IPS DF 6.9 (cell line): ENCODE data around the gene MCOLN3.
"Not testable (repeated sequence)": the region's sequence is repeated elsewhere in the genome, so short reads cannot be mapped to it uniquely, and the experiment has no call there.

ENCODE experiments used
- DNase-seq: peaks from one replicate; pipeline ENCODE4 v3.0.0-alpha.2; 2013; ENCODE audit warnings: low read depth, low spot score
- H3K27ac ChIP-seq: one replicate; pipeline ENCODE4 v1.5.1; 2013; ENCODE audit warnings: low read length, control low read depth
- H3K27me3 ChIP-seq: 2 replicates; pipeline ENCODE4 v1.6.1; 2013; ENCODE audit warnings: mild to moderate bottlenecking, low read length; ENCODE audit not compliant: control insufficient read depth, insufficient read depth
- H3K36me3 ChIP-seq: 2 replicates; pipeline ENCODE4 v1.6.1; 2013; ENCODE audit warnings: low read length; ENCODE audit not compliant: control insufficient read depth, insufficient read depth
- H3K4me1 ChIP-seq: 2 replicates; pipeline ENCODE4 v1.6.1; 2013; ENCODE audit warnings: low read length; ENCODE audit not compliant: control insufficient read depth, insufficient read depth
- H3K4me3 ChIP-seq: 2 replicates; pipeline ENCODE4 v1.5.1; 2013; ENCODE audit warnings: mild to moderate bottlenecking, low read length
- H3K9me3 ChIP-seq: 2 replicates; pipeline ENCODE4 v1.6.1; 2013; ENCODE audit warnings: low read length, inconsistent platforms; ENCODE audit not compliant: control insufficient read depth, insufficient read depth
- WGBS: extraction: QIAGEN DNeasy Blood & Tissue Kit; methylation state at CpG from one replicate; pipeline ENCODE4 v1.1.7; 2013; ENCODE audit warnings: mixed read lengths, missing lambda C conversion rate; ENCODE audit not compliant: insufficient read length, insufficient coverage; 5-methylcytosine and 5-hydroxymethylcytosine counted together

The MCOLN3 gene

GRCh38 chr1:85022700-85023099, 25.6 kb downstream of the MCOLN3 start:
- H3K4me3 ChIP-seq: no peak overlapping the region
- no peaks in the 10 kb centered on the region for H3K36me3 ChIP-seq
- no peak overlapping the region for H3K27ac ChIP-seq
- no peaks in the 10 kb centered on the region for H3K9me3 ChIP-seq
- DNase-seq: no peak
- no peaks in the 10 kb centered on the region for H3K4me1 ChIP-seq
- H3K27me3 ChIP-seq: no peaks in the 10 kb centered on the region

DNA sequence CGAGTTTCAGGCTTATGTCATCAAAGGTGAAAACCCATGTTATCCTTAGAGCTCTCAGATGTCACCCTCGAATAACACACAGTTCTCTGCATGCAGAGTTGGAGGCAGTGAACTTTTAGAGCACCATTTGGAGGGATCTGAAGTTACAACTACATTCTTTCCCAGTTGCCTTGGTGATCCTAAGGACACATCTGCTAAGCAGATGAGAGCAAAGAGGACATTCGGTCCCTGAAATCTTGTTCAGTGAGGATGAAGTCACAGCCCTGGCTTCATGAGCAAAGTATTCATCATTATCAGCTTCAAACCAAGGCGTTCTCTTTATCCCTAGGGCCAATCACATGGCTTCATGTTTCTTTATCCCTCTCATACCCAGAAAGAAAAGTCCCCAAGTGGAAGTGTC, 28.3 kb downstream of the MCOLN3 start:
- no peak overlapping the region for H3K27ac ChIP-seq
- DNase-seq: no peak
- H3K4me3 ChIP-seq: no peak overlapping the region
- no peaks in the 10 kb centered on the region for H3K36me3 ChIP-seq
- H3K4me1 ChIP-seq: no peaks in the 10 kb centered on the region
- H3K27me3 ChIP-seq: no peaks in the 10 kb centered on the region
- H3K9me3 ChIP-seq: no peaks in the 10 kb centered on the region
- WGBS: no CpG with 5 or more reads among the region's 4 CpGs

GRCh38 chr1:85015826-85016225, 32.5 kb downstream of the MCOLN3 start:
- WGBS: no CpG with 5 or more reads among the region's 1 CpG
- no peaks in the 10 kb centered on the region for H3K9me3 ChIP-seq
- no peaks in the 10 kb centered on the region for H3K36me3 ChIP-seq
- H3K4me1 ChIP-seq: no peaks in the 10 kb centered on the region
- H3K27ac ChIP-seq: no peak overlapping the region
- H3K27me3 ChIP-seq: no peaks in the 10 kb centered on the region
- no peak overlapping the region for H3K4me3 ChIP-seq
- no peak for DNase-seq

DNA sequence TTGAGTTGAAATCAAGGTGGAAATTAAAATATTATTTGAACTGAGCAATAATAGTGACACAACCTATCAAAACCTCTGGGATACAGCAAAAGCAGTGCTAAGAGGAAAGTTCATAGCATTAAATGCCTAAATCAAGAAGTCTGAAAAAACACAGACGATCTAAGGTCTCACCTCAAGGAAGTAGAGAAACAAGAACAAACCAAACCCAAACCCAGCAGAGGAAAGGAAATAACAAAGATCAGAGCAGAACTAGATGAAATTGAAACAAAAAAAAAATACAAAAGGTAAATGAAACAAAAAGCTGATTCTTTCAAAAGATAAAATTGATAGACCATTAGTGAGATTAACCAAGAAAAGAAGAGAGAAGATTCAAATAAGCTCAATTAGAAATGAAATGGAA, 42.7 kb downstream of the MCOLN3 start:
- WGBS: no CpG with 5 or more reads among the region's 1 CpG
- H3K27me3 ChIP-seq, H3K4me3 ChIP-seq, H3K4me1 ChIP-seq, H3K9me3 ChIP-seq, H3K27ac ChIP-seq, DNase-seq, H3K36me3 ChIP-seq: not testable (repeated sequence)

GRCh38 chr1:85001742-85002141, 46.6 kb downstream of the MCOLN3 start:
- Histone ChIP-seq H3K36me3 (no peaks in the 10 kb centered on the region; the same call in 1 of the 2 replicates), H3K4me1 (0 out of 2 replicates have a peak, but pooled peaks cover 3% of the 10 kb centered on the region), H3K27ac (no peak overlapping the region), H3K27me3 (peaks cover 19% of the 10 kb centered on the region), H3K4me3 (no peak overlapping the region), H3K9me3 (no peaks in the 10 kb centered on the region)
- DNase-seq: no peak

DNA sequence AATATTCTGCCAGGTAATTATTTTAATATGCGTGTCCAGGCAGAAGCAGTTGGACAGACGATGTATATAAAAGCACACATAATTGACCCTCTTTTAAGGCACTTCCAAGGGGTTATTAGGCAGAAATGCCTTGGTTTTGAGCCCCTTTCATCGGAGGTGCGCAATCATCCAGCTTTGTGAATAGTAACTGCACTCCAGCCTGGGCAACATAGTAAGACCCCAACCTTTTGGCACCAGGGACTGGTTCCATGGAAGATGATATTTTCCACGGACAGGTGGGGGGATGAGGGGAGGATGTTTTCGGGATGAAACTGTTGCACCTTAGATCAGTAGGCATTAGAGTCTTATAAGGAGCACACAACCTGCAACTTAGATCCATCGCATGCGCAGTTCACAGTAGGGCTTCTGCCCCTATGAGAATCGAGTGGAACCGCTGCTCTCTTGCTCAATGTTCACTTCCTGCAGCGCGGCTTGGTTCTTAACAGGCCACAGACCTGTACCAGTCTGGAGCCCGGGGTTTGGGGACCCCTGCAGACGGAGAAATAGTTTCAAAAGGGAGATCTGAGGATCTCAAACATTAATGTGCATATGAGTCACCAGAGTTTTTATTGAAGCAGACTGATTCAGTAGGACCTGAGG, 49.5 kb downstream of the MCOLN3 start:
- H3K36me3 ChIP-seq: no peaks in the 10 kb centered on the region; the same call in 1 of the 2 replicates
- peaks cover 22% of the 10 kb centered on the region for H3K27me3 ChIP-seq
- no peak overlapping the region for H3K27ac ChIP-seq
- no CpG with 5 or more reads among the region's 14 CpGs for WGBS
- no peak overlapping the region; the same call in 1 of the 2 replicates for H3K4me3 ChIP-seq
- DNase-seq: no peak
- H3K4me1 ChIP-seq: peaks cover 3% of the 10 kb centered on the region; the same call in 1 of the 2 replicates
- no peaks in the 10 kb centered on the region for H3K9me3 ChIP-seq

GRCh38 chr1:84997667-84998600, 50.4 kb downstream of the MCOLN3 start:
- Histone ChIP-seq H3K36me3 (no peaks in the 10 kb centered on the region; the same call in 1 of the 2 replicates), H3K4me1 (peaks cover 3% of the 10 kb centered on the region; the same call in 1 of the 2 replicates), H3K9me3 (no peaks in the 10 kb centered on the region), H3K4me3 (peak overlapping the region; percentile 66), H3K27me3 (peaks cover 22% of the 10 kb centered on the region), H3K27ac (no peak overlapping the region)
- no CpG with 5 or more reads among the region's 58 CpGs for WGBS
- no peak for DNase-seq

- Histone ChIP-seq H3K36me3 (no peaks in the 10 kb centered on the region; the same call in 1 of the 2 replicates), H3K27me3 (peaks cover 22% of the 10 kb centered on the region), H3K4me3 (peak within 1 kb of the TSS; percentile 66), H3K9me3 (no peaks in the 10 kb centered on the region), H3K27ac (no peak within 1 kb of the TSS), H3K4me1 (peaks cover 3% of the 10 kb centered on the region; the same call in 1 of the 2 replicates)
- no peak for DNase-seq
- no CpG with 5 or more reads among the region's 87 CpGs for WGBS
Observed at GRCh38 chr1:84996846-84997666, 51.2 kb downstream of the MCOLN3 start, which contains the start of gene MCOLN2. MCOLN2 (minus strand) TSS chr1:84997113; CDS start chr1:84996872, 241 bp downstream.

- Histone ChIP-seq H3K4me3 (no peak overlapping the region), H3K9me3 (no peaks in the 10 kb centered on the region), H3K27me3 (peaks cover 22% of the 10 kb centered on the region), H3K36me3 (no peaks in the 10 kb centered on the region; the same call in 1 of the 2 replicates), H3K27ac (no peak overlapping the region), H3K4me1 (peaks cover 3% of the 10 kb centered on the region; the same call in 1 of the 2 replicates)
- DNase-seq: no peak
- no CpG with 5 or more reads among the region's 10 CpGs for WGBS
Observed at GRCh38 chr1:84995484-84996334, 52.6 kb downstream of the MCOLN3 start.
